Stimulated activated CD4-positive, alpha-beta T cell treated with anti-CD3 and anti-CD28 coated beads, Interleukin-15, amount 100 ng/mL, for 24 hours (primary cell): Measurements from ENCODE around the gene ZNRF3.
A peak's percentile ranks its signal among the peaks of the same experiment; 100 is the strongest.

Experiments
- DNase-seq: peaks from one replicate; pipeline ENCODE4 v3.0.0-alpha.2; 2020

ZNRF3 gene

GRCh38 chr22:28958611-28959010, 75.2 kb downstream of the ZNRF3 start:
- no peak for DNase-seq

DNA sequence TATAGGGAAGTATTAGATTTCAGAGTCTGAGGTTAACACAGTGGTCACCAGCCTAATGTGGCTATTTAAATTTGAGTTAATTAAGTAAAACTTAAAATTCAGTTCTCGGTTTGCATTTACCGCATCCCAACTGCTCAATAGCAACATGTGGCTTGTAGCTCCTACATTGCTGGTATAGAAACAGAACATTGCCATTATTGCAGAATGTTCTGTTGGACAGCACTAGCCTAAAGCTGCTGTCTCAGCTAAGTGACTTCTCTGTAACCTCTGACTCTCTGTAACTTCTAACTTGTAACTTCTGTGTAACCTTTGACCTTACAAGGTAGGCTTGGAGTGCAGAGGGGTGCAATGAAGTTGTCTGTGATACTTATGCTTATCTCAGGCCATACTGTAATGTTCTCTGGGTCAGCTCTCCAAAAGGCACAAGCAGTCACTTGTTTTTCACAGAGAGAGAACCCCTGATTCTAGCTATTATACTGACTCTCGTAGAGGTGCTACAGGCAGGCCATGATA, 78.7 kb downstream of the ZNRF3 start:
- DNase-seq: no peak

DNA sequence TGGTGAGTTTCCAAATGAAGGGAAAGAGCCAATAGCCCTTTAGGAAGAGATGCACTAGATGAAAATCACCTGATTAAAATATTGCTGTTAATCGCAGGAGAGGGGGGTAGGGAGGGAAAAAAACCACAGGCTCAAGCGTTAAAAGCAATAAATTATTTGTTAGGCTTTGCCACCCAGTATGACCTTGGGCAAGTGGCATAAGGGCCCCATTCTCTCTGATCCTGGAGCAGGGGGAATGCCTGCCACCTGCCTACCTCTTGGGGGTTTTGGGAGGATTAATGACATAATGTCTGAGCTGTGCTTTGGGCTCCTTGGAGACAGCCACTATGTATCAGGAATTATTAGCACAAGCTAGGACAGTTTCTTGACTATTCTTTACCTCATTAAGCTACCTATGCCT, 80.0 kb downstream of the ZNRF3 start:
- no peak for DNase-seq

- no peak for DNase-seq
Observed at GRCh38 chr22:28967163-28967665, 83.8 kb downstream of the ZNRF3 start.

GRCh38 chr22:28967969-28968368, 84.6 kb downstream of the ZNRF3 start:
- no peak for DNase-seq

DNA sequence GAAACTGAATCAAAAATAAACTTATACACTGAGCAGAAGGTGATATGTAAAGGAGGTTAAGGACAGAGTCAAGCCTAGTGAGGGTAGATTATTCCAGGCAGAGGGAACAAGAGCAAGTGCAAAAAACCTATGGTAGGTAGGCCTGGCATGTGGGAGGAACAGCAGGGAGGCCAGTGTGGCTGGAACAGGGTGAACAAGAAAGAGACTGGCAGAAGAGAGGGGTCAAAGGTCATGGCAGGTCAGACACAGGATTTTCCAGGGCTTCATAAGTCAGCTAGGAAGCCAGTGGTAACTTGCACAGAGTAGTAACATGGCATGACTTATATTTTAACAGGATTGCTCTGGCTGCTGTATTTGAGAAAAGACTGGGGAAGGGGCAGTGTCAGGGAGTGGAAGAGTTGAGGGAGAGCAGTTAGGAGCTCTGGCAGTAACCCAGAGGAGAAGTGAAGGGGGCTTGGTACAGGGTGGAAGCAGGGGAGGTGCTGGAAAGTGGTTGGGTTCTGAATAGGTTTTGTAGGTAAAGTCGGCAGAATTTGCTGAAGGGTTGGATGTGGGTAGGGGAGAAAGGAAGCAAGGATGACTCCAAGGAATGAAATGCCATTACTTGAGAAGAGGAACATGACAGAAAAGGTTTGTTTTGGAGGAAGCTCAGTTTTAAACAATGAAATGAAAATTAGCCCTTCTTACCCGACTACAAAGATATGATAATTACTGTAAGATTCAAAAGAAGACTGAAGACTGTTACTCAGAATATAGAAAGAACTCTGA, 86.2 kb downstream of the ZNRF3 start:
- no peak for DNase-seq

GRCh38 chr22:28973352-28973751, 90.0 kb downstream of the ZNRF3 start:
- no peak for DNase-seq

GRCh38 chr22:28977060-28977459, 93.7 kb downstream of the ZNRF3 start:
- DNase-seq: no peak

DNA sequence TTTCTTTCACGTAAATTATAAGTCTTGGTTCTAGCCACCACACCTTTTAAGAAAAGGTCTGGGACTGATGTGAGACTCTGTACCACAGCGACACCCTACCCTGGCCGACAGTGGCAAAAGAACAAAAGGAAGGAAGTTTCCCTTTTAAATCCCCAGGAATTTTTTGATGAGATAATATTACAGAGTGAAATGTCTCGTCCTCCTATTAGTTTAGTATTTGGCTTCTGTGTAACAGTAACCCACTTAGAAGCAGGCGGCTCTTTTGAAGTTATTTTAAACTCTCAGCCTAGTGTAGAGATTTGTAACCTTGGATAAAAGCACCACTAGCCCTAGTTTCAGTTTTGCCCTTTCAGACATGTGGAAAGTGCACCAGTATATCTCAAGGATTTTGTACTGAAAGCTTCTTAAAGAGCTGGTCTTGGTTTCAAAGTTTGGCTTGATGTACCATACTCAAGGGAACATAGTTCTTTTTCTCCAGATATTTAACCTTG, 94.2 kb downstream of the ZNRF3 start:
- DNase-seq: no peak

GRCh38 chr22:28978158-28978557, 94.8 kb downstream of the ZNRF3 start:
- DNase-seq: peak; percentile 13

DNA sequence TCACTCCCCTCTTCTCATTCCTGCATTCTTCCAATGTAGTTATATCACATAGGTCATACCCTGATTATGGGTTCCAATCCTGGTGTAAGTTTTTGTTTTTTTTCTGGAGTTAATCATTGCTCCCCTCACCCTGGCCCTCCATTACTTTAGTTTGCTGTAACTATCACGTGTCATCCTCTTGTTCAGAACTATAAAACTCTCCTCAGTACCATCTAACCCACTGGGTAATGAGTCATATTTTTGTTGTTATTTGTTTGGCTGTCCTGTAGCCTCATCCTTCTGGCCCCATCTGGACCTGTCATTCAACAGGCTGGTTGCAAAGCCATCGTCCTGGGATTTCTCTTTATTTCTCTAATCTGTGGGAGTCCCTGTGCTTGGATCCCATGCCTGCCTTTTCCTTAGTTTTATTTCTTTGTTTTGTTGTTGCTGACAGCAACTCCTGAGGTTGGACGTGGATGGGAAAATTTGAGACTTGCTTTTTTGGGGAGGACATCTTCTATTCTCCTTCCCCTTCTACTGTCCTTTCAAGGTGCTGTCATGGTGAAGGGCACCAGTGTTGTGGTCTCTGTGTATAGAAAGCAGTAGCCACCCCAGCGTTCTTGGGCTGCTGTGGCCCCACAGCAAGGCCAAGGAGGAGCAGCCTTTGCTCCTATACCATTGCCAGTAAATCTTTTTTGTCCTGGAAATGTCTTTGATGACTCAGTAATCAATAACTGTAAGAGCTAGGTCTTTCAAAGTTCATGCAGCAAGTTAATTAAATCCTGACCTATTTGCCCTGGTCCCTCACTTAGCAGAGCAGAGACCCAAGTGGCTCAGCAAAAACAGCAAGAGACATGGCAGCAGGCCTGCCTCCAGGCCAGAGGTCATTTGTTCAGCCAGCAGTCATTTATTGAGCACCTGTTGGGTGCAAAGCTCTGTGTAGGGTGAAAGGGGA, 95.8 kb downstream of the ZNRF3 start:
- no peak for DNase-seq

GRCh38 chr22:28980326-28980725, 97.0 kb downstream of the ZNRF3 start:
- no peak for DNase-seq

GRCh38 chr22:28981818-28982499, 98.6 kb downstream of the ZNRF3 start:
- no peak for DNase-seq

- no peak for DNase-seq
Observed at GRCh38 chr22:28983190-28983589, 99.8 kb downstream of the ZNRF3 start.

- no peak for DNase-seq
Observed at GRCh38 chr22:28983788-28984441, 100.5 kb downstream of the ZNRF3 start.

GRCh38 chr22:28984482-28985158, 101.2 kb downstream of the ZNRF3 start:
- DNase-seq: no peak

DNA sequence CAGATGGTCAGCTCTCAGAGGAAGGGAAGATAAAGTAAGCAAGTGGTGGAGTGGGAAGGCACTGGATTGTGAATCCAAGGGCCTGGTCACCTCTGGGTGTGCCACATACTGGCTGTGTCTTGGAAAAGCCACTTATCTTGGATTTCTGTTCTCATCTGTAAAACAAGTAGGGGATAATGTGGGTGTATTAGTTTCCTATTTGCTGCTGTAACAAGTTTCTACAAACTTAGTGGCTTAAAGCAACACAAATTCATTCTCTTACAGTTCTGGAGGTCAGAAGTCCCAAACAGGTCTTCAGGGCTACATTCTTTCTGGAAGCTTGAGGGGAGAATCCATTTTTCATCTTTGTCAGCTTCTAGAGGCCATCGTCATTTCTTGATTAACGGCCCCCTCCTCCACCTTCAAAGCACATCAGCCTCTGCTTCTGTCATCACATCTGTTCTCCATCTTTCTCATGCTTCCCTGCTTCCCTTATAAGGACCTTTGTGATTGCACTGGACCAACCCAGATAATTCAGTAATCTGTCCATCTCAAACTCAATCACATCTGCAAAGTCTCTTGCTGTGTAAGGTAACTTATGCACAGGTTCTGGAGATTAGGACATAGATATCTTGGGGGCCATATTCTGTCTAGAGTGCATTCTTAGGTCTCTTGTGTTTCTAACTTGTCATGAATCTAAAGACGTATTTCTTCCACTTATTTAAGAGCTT, 102.4 kb downstream of the ZNRF3 start:
- no peak for DNase-seq

- no peak for DNase-seq
Observed at GRCh38 chr22:28986366-28986765, 103.0 kb downstream of the ZNRF3 start.

DNA sequence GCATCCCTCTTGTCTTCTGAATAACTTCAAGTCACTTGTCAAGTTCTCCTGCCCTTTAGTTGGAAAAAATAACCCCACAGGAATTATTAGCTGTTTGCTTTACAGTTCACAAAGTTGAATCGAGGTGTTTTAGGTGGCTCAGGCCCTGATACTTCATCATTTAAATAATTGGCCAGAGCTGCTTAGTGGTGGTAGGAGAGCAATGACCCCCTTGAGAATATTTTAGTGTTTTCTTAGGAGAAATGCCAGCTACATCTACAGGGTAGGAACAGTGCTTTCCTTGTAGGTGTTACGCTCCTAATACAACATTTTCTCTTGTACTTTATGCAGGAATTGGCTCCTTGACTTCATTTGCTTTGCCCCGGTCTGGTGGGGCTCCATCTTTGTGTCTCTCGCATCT, 105.1 kb downstream of the ZNRF3 start:
- no peak for DNase-seq

DNA sequence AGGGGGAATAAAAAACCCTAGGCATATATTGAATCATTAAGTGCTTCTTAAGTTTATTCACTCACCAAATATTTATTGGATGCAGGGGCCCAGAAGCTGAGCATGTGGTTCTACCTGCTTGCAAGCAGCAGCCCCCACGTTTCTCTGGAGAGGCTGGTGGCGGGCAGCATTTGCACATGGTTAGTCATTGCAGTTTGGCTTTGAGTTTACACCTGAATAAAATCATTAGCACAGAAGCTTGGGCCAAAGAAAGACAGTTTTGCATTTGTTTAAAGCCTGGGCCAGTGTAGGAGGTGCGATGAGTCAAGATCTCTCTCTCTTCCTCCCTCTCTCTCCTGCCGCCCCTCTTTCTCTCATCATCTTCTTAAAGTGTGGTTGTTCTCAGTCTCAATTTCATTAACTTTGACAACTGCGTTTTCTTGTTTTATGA, 105.7 kb downstream of the ZNRF3 start:
- peak; percentile 54 for DNase-seq

- no peak for DNase-seq
Observed at GRCh38 chr22:28989484-28989883, 106.1 kb downstream of the ZNRF3 start.
